ENCODE measurements around the gene PURB. TPM values are rescaled to one million over a fixed set of nuclear protein-coding genes. Genes with fewer than 3 reads are reported as not detected.

Gene PURB
- total and polyA plus RNA-seq, 9 of the 15 experiments (the other 6 are each of a cell fraction or from before 2014, with no cell fraction given): 1.6 to 14.1 (median 8.8) TPM

DNA sequence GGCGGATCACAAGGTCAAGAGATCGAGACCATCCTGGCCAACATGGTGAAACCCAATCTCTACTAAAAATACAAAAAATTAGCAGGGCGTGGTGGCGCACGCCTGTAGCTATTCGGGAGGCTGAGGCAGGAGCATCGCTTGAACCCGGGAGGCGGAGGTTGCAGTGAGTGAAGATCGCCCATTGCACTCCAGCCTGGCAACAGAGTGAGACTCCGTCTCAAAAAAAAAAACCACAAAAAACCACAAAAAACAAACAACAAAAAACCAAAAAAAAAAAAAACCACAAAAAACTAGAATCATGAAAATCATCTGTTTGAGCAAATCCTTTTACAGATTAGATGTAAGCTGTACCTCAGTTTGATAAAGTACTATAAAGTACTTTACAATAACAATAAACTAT is 38.9 kb downstream of the PURB start (continued):
- TF ChIP-seq TRIM25 (IDR thresholded peaks at IDR 0.05; ENCODE audit: borderline replicate concordance) (0 out of 2 replicates have a peak, but pooled peaks have one; percentile 53), HLTF (IDR thresholded peaks at IDR 0.05) (peak; percentile 91), CXXC5 (CRISPR knock-in tag; IDR thresholded peaks at IDR 0.05) (0 out of 2 replicates have a peak, but pooled peaks have one; percentile 28), NBN (IDR thresholded peaks at IDR 0.05; ENCODE audit: low read depth) (peak; percentile 23; the same call in 1 of the 2 replicates)

DNA sequence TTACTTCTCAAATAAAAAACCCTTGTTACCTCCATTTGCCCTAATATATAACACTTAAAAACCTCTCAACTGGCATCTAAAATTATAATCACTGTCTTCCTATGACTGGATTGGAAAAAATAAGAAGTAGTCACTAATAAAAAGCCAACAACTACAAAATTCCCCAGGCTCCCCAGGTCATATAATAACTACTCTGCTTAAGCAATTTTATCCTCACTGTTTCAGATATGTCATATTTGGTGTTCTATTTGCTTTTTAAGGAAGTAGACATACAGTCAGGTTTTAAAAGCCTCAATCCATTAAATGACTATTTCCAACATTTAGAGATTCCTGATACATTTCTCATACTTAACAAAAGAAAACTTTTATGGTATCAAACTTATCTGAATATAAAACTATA is 39.9 kb downstream of the PURB start:
- H2AFZ ChIP-seq (ENCODE audit: low read depth, low read length): no peak overlapping the region
- ATAC-seq: no peak
- peak overlapping the region; percentile 72 for H3K4me3 ChIP-seq
- H3K27me3 ChIP-seq (ENCODE audit: control insufficient read depth in 2 of 2, insufficient read depth in 2 of 2, low read length in 2 of 2): no peaks in the 10 kb centered on the region
- H4K20me1 ChIP-seq (replicated peaks; ENCODE audit: control insufficient read depth, insufficient read depth, low read length): peaks cover 15% of the 10 kb centered on the region; the same call in 1 of the 2 replicates
- H3K27ac ChIP-seq (ENCODE audit: extremely low read depth, low read depth, low read length): peak overlapping the region; percentile 98; the same call in 2 of the 3 replicates
- no peak for DNase-seq (ENCODE audit: extremely low read depth in 1 of 4, low spot score in 3 of 4)
- peaks cover 15% of the 10 kb centered on the region in 2 experiments; a peak in 4 of 5 replicates for H3K4me1 ChIP-seq (replicated peaks in 1 of 2; ENCODE audit: control insufficient read depth in 2 of 2, insufficient read depth in 2 of 2, low read length in 2 of 2)
- H3K9ac ChIP-seq (ENCODE audit: insufficient read depth in 1 of 2, low read depth in 2 of 2, low read length in 2 of 2): peak overlapping the region in 1 of 2 experiments; percentile 93; a peak in 3 of 4 replicates
- TF ChIP-seq SAFB (IDR thresholded peaks at IDR 0.05; ENCODE audit: borderline replicate concordance, low read depth, low read length): no peak
- TF ChIP-seq RBFOX2 (IDR thresholded peaks at IDR 0.05; ENCODE audit: low read depth, low read length): peak; percentile 44
- intact Hi-C loops (cut with micrococcal nuclease) (loop anchor here (5.0 to 10.0 kb wide), 2 partner anchors 101 to 142 kb away; partner anchors contain the start of gene ZMIZ2), in situ Hi-C loops (cut with MboI) (no loop called here)
- no TSS peak for BruUV-seq (replicated peaks)
- no peak overlapping the region for H3K4me2 ChIP-seq (ENCODE audit: insufficient read depth, low read length)
- H3K9me3 ChIP-seq (replicated peaks; ENCODE audit: control insufficient read depth, insufficient read depth, low read depth, low read length): no peaks in the 10 kb centered on the region
- H3K36me3 ChIP-seq (ENCODE audit: control insufficient read depth, insufficient read depth, low read length): peaks cover 41% of the 10 kb centered on the region
- POLR2A ChIA-PET: interaction anchor here (0.5 to 2.0 kb wide), 6 partner anchors 10 to 49 kb away, joined by 3 to 10 read pairs (median 4); no protein-coding TSS in a partner anchor
- H3K79me2 ChIP-seq (ENCODE audit: control insufficient read depth, insufficient read depth, low read length): peaks cover 86% of the 10 kb centered on the region
- CTCF ChIA-PET (ENCODE audit: low intra/inter-chr PET ratio): no interaction called here
- no peak for FAIRE-seq
- H3K9me1 ChIP-seq (ENCODE audit: control insufficient read depth, insufficient read depth, low read length): no peaks in the 10 kb centered on the region

Measured in K562 (cell line).